SK-N-SH (cell line): Measurements from ENCODE around the gene SELENOM.

Source experiments
- CHD2 ChIP-seq: fragments of 150-350 bp; IDR thresholded peaks from 2 replicates; pipeline ENCODE4 v1.6.1; 2018; ENCODE audit warnings: low read length; ENCODE audit not compliant: partially characterized antibody
- EP300 ChIP-seq, 2 experiments: IDR thresholded peaks; 2 replicates each; pipeline versions ENCODE4 v1.4.0 to v1.6.1; 2012; ENCODE audit warnings: borderline replicate concordance in 1 of 2, low read depth in 1 of 2, low read length in 1 of 2
- FOXM1 ChIP-seq: IDR thresholded peaks from 2 replicates; pipeline ENCODE4 v1.4.0; 2012; ENCODE audit warnings: low read depth, mild to moderate bottlenecking
- GABPA ChIP-seq: IDR thresholded peaks from 2 replicates; pipeline ENCODE4 v1.4.0; 2012; ENCODE audit warnings: low read depth, mild to moderate bottlenecking
- MXI1 ChIP-seq: IDR thresholded peaks from 2 replicates; pipeline ENCODE4 v1.6.1; 2012; ENCODE audit warnings: mild to moderate bottlenecking, low read depth, low read length, improper control_type of control experiment
- POLR2AphosphoS5 ChIP-seq: IDR thresholded peaks from 2 replicates; pipeline ENCODE4 v1.6.1; 2012; ENCODE audit warnings: low read depth, low read length
- RFX5 ChIP-seq: IDR thresholded peaks from 2 replicates; pipeline ENCODE4 v1.6.1; 2012; ENCODE audit warnings: mild to moderate bottlenecking, improper control_type of control experiment, low read length
- RXRA ChIP-seq: IDR thresholded peaks from 2 replicates; pipeline ENCODE4 v1.4.0; 2012; ENCODE audit warnings: low read depth, mild to moderate bottlenecking, borderline replicate concordance
- TF ChIP-seq, protein P1 (sequence below): fragments of 200-600 bp; sonication (generic); IDR thresholded peaks from 2 replicates; pipeline ENCODE4 v1.6.1; 2017; ENCODE audit warnings: antibody characterized with exemption, mild to moderate bottlenecking, moderate library complexity
- TF ChIP-seq, protein P2 (sequence below): IDR thresholded peaks from 2 replicates; pipeline ENCODE4 v1.6.1; 2012; ENCODE audit warnings: mild to moderate bottlenecking, low read depth, low read length, moderate library complexity

DNA sequence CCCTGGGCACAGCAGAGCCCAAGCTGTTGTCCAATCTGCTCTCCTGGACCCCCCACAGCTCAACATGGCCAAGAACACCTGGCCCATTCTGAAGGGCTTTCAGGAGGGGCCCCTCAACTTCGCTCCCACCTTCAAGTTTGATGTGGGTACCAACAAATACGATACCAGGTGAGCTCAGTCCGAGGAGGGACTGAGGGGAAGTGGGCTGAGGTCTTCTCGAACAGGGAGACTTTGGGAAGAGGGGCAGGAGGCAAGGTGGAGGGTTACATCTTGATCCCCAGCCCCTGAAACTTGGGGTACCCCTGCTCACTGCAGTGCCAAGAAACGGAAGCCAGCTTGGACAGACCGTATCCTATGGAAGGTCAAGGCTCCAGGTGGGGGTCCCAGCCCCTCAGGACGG, 20.8 kb upstream of the SELENOM start:
- TF ChIP-seq, protein P1, sequence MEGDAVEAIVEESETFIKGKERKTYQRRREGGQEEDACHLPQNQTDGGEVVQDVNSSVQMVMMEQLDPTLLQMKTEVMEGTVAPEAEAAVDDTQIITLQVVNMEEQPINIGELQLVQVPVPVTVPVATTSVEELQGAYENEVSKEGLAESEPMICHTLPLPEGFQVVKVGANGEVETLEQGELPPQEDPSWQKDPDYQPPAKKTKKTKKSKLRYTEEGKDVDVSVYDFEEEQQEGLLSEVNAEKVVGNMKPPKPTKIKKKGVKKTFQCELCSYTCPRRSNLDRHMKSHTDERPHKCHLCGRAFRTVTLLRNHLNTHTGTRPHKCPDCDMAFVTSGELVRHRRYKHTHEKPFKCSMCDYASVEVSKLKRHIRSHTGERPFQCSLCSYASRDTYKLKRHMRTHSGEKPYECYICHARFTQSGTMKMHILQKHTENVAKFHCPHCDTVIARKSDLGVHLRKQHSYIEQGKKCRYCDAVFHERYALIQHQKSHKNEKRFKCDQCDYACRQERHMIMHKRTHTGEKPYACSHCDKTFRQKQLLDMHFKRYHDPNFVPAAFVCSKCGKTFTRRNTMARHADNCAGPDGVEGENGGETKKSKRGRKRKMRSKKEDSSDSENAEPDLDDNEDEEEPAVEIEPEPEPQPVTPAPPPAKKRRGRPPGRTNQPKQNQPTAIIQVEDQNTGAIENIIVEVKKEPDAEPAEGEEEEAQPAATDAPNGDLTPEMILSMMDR: no peak
- TF ChIP-seq POLR2AphosphoS5 (no peak), MXI1 (no peak), GABPA (no peak), FOXM1 (no peak), RFX5 (no peak), RXRA (no peak), CHD2 (no peak), EP300 (IDR thresholded peaks at IDR 0.05; ENCODE audit: borderline replicate concordance in 1 of 2, low read depth in 1 of 2, low read length in 1 of 2) (no peak)
- TF ChIP-seq, protein P2, sequence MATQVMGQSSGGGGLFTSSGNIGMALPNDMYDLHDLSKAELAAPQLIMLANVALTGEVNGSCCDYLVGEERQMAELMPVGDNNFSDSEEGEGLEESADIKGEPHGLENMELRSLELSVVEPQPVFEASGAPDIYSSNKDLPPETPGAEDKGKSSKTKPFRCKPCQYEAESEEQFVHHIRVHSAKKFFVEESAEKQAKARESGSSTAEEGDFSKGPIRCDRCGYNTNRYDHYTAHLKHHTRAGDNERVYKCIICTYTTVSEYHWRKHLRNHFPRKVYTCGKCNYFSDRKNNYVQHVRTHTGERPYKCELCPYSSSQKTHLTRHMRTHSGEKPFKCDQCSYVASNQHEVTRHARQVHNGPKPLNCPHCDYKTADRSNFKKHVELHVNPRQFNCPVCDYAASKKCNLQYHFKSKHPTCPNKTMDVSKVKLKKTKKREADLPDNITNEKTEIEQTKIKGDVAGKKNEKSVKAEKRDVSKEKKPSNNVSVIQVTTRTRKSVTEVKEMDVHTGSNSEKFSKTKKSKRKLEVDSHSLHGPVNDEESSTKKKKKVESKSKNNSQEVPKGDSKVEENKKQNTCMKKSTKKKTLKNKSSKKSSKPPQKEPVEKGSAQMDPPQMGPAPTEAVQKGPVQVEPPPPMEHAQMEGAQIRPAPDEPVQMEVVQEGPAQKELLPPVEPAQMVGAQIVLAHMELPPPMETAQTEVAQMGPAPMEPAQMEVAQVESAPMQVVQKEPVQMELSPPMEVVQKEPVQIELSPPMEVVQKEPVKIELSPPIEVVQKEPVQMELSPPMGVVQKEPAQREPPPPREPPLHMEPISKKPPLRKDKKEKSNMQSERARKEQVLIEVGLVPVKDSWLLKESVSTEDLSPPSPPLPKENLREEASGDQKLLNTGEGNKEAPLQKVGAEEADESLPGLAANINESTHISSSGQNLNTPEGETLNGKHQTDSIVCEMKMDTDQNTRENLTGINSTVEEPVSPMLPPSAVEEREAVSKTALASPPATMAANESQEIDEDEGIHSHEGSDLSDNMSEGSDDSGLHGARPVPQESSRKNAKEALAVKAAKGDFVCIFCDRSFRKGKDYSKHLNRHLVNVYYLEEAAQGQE: no peak
